GM12872 (cell line): ENCODE data around the gene RAB22A.

Source experiments
- TF ChIP-seq, protein P1 (sequence below): IDR thresholded peaks from 3 replicates; pipeline ENCODE4 v1.5.1; 2011; ENCODE audit warnings: low read depth, mild to moderate bottlenecking, low read length, moderate library complexity; ENCODE audit not compliant: insufficient read depth

RAB22A gene

DNA sequence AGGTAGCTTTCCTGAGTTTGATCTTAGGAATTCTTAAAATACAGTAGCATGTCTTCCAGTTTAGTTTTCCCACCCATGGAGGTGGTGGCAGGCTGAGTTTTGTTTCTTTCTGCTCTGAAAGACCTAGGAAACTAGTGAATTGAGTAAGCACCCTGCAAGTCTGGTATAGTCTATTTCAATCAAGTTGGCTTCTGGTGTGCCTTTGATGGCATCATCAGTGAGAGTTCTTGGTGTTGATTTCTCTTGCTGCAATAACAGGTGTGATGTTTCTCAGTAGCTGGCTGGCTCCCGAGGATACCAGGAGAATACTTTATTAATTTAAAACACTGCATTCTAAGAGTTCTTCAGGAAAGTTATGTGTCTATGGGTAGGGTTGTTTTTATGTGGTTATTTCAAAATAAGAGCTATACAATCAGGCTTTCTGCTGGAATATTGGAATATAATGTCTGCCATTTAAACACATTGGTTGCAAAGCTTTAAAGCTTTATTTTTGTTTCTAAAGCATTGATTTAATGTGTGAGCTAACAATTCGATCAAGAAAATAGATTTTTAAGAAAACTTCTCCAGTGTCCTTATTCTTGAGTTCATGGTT, 98.5 kb downstream of the RAB22A start:
- TF ChIP-seq, protein P1, sequence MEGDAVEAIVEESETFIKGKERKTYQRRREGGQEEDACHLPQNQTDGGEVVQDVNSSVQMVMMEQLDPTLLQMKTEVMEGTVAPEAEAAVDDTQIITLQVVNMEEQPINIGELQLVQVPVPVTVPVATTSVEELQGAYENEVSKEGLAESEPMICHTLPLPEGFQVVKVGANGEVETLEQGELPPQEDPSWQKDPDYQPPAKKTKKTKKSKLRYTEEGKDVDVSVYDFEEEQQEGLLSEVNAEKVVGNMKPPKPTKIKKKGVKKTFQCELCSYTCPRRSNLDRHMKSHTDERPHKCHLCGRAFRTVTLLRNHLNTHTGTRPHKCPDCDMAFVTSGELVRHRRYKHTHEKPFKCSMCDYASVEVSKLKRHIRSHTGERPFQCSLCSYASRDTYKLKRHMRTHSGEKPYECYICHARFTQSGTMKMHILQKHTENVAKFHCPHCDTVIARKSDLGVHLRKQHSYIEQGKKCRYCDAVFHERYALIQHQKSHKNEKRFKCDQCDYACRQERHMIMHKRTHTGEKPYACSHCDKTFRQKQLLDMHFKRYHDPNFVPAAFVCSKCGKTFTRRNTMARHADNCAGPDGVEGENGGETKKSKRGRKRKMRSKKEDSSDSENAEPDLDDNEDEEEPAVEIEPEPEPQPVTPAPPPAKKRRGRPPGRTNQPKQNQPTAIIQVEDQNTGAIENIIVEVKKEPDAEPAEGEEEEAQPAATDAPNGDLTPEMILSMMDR: no peak

DNA sequence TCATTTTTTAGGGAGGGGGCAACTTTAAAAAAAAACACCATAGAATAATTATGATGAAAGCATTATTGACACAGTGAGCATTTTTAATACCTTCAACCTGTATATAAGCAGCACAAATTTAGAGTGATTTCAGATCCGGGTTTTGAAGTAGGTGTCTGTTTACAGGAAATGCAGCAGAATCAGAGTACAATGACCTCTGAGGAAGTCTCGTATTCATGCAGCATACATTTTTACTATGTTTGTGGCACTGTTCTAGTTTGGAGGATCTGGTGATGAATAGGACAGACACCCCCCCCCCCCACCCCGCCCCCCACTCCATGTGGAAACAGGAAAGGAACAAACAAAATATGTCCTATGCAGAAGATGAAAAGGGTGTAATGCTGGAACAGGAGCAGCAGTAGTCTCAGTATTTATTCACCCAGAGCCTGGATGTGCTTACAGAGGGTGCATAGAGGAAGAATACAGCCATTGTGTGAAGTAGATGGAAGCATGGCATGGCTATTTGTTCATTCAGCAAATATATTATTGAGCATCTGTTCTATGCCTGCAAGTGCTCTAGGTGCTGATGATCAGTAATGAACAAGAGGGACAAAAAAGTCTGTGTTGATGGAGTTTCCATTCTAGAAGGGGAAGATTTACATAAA, 99.2 kb downstream of the RAB22A start:
- TF ChIP-seq, protein P1: no peak

GRCh38 chr20:58416057-58416456, 106.5 kb downstream of the RAB22A start:
- TF ChIP-seq, protein P1: no peak

- TF ChIP-seq, protein P1: no peak
These were observed 107.3 kb downstream of the RAB22A start for GRCh38 chr20:58416835-58417234.
